Measurements from ENCODE around the gene ISLR. TPM values are rescaled to one million over a fixed set of nuclear protein-coding genes. Genes with fewer than 3 reads are reported as not detected.

The ISLR gene
- total and polyA plus RNA-seq, 2 experiments from 2014 or later = 0.55 TPM; not detected in 1

GRCh38 chr15:74208901-74209559 lies 35.5 kb downstream of the ISLR start (continued):
- TF ChIP-seq CTCF (conservative IDR thresholded peaks at IDR 0.05; ENCODE audit: low read depth in 2 of 2) = no peak
- 0 out of 2 replicates have a peak, but pooled peaks have one; percentile 47 for TF ChIP-seq ETS1 (IDR thresholded peaks at IDR 0.05)
- TF ChIP-seq NANOG (IDR thresholded peaks at IDR 0.05; ENCODE audit: borderline replicate concordance) = no peak

GRCh38 chr15:74209560-74209958 lies 36.0 kb downstream of the ISLR start:
- Histone ChIP-seq H3K27ac (ENCODE audit: low read depth) (no peak overlapping the region; the same call in 1 of the 2 replicates), H2AFZ (no peak overlapping the region), H3K4me1 (ENCODE audit: insufficient read depth) (peaks cover 63% of the 10 kb centered on the region), H3K27me3 (ENCODE audit: insufficient read depth) (peaks cover 30% of the 10 kb centered on the region), H3K4me2 (peak overlapping the region; percentile 77), H3K79me2 (replicated peaks; ENCODE audit: insufficient read depth) (no peaks in the 10 kb centered on the region), H4K20me1 (replicated peaks; ENCODE audit: insufficient read depth) (no peaks in the 10 kb centered on the region), H3K36me3 (ENCODE audit: insufficient read depth) (no peaks in the 10 kb centered on the region), H3K4me3 (peak overlapping the region; percentile 38), H3F3A (replicated peaks; ENCODE audit: low read depth) (peaks cover 5% of the 10 kb centered on the region), H3K9me2 (ENCODE audit: insufficient read depth) (no peaks in the 10 kb centered on the region)
- Mint-ChIP-seq H3K9me3 (no peaks in the 10 kb centered on the region; the same call in 1 of the 3 replicates), H3K36me3 (ENCODE audit: low read depth) (peaks cover 27% of the 10 kb centered on the region), H3K4me3 (peak overlapping the region; percentile 45; the same call in 2 of the 3 replicates), H3K27ac (no peak overlapping the region; the same call in 1 of the 2 replicates), H3K4me1 (peaks cover 83% of the 10 kb centered on the region), H3K27me3 (ENCODE audit: insufficient read depth, low read depth, poor library complexity) (peaks cover 39% of the 10 kb centered on the region)
- peak; percentile 6 for ATAC-seq
- TF ChIP-seq CTCF (conservative IDR thresholded peaks at IDR 0.05; ENCODE audit: low read depth in 2 of 2) = 0 out of 4 replicates have a peak, but pooled peaks have one; percentile 10 to 14
- TF ChIP-seq EZH2 (IDR thresholded peaks at IDR 0.05; ENCODE audit: low read depth, unreplicated experiment) = no peak
- no peak for TF ChIP-seq POLR2AphosphoS5 (IDR thresholded peaks at IDR 0.05; ENCODE audit: low read depth)
- no peak for TF ChIP-seq EZH2phosphoT487 (IDR thresholded peaks at IDR 0.05; ENCODE audit: unreplicated experiment)
- no peak for DNase-seq (ENCODE audit: low spot score)

All from GM23338 (cell line).